Testis (tissue), 2 donors: ENCODE results near the gene CA10.

Experiments used
- POLR2A ChIP-seq: fragments of 450-650 bp; IDR thresholded peaks from one replicate; pipeline ENCODE4 v1.6.1; 2017; ENCODE audit warnings: antibody characterized with exemption, mild to moderate bottlenecking, moderate library complexity
- TF ChIP-seq, protein P1 (sequence below), 3 experiments: fragments of 450-650 bp in 2 of 3; fragments of 200-600 bp in 1 of 3; sonication (generic) in 1 of 3; IDR thresholded peaks; one replicate each; pipeline ENCODE4 v1.5.1; 2016 to 2019; ENCODE audit warnings: antibody characterized with exemption in 3 of 3, mild to moderate bottlenecking in 2 of 3, moderate library complexity in 1 of 3

DNA sequence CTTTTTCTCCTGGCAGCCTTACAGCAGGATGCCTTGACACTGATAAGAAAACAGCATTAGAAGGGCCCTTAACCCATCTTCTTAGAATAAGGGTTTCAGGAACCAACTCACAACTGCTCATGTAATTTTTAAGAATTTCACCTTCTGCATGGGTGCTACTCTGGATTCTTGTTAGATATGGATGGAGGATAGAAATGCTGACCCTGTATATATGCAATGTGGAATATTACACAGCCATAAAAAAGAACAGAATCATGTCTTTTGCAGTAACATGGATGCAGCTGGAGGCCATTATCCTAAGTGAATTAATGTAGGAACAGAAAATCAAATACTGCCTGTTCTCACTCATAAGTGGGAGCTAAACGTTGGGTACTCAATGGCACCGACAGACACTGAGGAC is 423.5 kb downstream of the CA10 start:
- TF ChIP-seq, protein P1, sequence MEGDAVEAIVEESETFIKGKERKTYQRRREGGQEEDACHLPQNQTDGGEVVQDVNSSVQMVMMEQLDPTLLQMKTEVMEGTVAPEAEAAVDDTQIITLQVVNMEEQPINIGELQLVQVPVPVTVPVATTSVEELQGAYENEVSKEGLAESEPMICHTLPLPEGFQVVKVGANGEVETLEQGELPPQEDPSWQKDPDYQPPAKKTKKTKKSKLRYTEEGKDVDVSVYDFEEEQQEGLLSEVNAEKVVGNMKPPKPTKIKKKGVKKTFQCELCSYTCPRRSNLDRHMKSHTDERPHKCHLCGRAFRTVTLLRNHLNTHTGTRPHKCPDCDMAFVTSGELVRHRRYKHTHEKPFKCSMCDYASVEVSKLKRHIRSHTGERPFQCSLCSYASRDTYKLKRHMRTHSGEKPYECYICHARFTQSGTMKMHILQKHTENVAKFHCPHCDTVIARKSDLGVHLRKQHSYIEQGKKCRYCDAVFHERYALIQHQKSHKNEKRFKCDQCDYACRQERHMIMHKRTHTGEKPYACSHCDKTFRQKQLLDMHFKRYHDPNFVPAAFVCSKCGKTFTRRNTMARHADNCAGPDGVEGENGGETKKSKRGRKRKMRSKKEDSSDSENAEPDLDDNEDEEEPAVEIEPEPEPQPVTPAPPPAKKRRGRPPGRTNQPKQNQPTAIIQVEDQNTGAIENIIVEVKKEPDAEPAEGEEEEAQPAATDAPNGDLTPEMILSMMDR (IDR thresholded peaks at IDR 0.05), result no peak
- no peak for TF ChIP-seq POLR2A
